ENCODE data around the gene CDCA7L.

DNA sequence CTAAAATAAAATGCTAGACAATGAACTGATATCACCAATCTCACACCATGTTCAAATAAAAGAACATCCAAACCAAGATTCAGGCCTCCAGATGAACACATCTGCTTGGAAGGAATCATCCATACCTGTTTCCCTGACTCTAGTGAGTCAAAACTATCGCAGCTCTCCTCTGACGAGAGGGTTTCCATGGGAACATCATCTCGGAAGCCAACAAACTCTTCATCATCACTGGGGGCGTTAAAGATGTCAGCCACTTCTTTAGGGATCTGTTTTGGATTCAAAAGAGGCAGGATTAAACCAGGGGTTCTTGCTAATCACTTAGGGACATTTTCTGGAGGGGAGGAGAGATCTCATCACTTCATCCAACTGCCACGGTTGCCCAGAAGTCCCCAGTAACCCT, 29.1 kb downstream of the CDCA7L start:
- TF ChIP-seq REST (IDR thresholded peaks at IDR 0.05; ENCODE audit: low read depth) (no peak), YY1 (IDR thresholded peaks at IDR 0.05; ENCODE audit: low read depth) (no peak), CREB1 (IDR thresholded peaks at IDR 0.05; ENCODE audit: low read depth) (no peak), TAF1 (IDR thresholded peaks at IDR 0.05; ENCODE audit: low read depth) (no peak), RAD21 (IDR thresholded peaks at IDR 0.05; ENCODE audit: low read depth) (no peak), CEBPB (IDR thresholded peaks at IDR 0.05) (no peak), FOXM1 (IDR thresholded peaks at IDR 0.05; ENCODE audit: borderline replicate concordance, low read depth) (no peak), ZBTB7A (IDR thresholded peaks at IDR 0.05; ENCODE audit: low read depth) (no peak), EP300 (IDR thresholded peaks at IDR 0.05; ENCODE audit: borderline replicate concordance) (no peak), NFIC (IDR thresholded peaks at IDR 0.05) (no peak)
- TF ChIP-seq, protein P1, sequence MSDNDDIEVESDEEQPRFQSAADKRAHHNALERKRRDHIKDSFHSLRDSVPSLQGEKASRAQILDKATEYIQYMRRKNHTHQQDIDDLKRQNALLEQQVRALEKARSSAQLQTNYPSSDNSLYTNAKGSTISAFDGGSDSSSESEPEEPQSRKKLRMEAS (IDR thresholded peaks at IDR 0.05): no peak

Data from Ishikawa (cell line).